ENCODE results near the gene VWA8.
"Not testable (repeated sequence)": the region's sequence is repeated elsewhere in the genome, so short reads cannot be mapped to it uniquely, and the experiment has no call there.

Gene VWA8

GRCh38 chr13:41763782-41764181 lies 197.1 kb downstream of the VWA8 start:
- CTCF ChIA-PET, result no interaction called here
- TF ChIP-seq CTCF (IDR thresholded peaks at IDR 0.05; ENCODE audit: insufficient read depth, low read length, missing control alignments), result no peak
- no peak overlapping the region for H3K4me3 ChIP-seq (ENCODE audit: low read depth, low read length)
- DNase-seq (ENCODE audit: low read depth, low spot score), result no peak
- POLR2A ChIA-PET, result interaction anchor here (0.5 kb wide), 1 partner anchor 20 kb away, joined by 3 read pairs; no protein-coding TSS in a partner anchor

DNA sequence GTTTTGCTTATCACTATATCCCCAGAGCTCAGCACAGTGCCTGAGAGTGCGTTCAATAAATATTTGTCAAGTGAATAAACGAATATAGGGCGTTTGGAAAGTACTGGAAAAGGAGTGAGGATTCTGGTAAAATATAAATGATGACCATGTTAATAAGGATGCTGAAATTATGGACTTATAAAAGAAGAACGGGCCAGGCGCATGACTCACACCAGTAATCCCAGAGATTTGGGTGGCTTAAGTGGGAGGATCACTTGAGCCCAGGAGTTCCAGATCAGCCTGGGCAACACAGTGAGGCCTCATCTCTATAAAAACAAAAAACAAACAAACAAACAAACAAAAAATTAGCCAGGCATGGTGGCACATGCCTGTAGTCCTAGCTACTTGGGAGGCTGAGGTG lies 198.1 kb downstream of the VWA8 start:
- no peak for DNase-seq (ENCODE audit: low read depth, low spot score)
- CTCF ChIA-PET, result no interaction called here
- H3K4me3 ChIP-seq (ENCODE audit: low read depth, low read length), result no peak overlapping the region
- no peak for TF ChIP-seq CTCF (IDR thresholded peaks at IDR 0.05; ENCODE audit: insufficient read depth, low read length, missing control alignments)
- POLR2A ChIA-PET, result no interaction called here

DNA sequence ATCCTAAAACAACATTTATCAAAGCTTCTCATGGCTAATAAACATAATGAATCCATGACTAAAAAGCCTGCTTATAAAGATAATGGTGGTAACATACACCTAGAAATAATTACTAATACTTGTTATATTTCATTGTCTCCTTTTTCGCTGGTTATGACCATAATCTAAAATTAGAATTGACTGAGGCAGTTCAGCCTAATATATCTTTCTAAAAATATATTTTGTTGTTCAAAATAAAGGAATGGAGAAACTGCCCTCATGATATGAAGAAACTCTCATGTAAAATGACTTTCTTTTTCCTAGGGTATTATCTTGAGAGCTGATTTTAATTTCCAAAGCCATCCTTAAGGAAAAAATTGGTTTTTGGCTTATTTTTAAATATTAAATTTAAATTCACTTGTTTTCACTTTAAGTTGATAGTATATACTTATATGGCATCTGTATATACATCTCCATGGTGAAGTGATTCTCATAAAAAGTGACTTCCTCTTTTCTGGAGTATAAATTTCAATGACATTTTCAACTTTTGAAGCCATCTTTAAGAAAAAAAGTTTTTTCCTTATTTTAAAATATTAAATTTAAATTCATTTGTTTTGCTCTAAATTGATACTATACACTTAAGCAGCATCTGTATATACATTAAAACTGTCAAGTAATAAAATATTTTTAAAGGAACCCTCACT lies 204.6 kb downstream of the VWA8 start:
- no peak overlapping the region for H3K4me3 ChIP-seq (ENCODE audit: low read depth, low read length)
- TF ChIP-seq CTCF (IDR thresholded peaks at IDR 0.05; ENCODE audit: insufficient read depth, low read length, missing control alignments), result no peak
- POLR2A ChIA-PET, result no interaction called here
- DNase-seq (ENCODE audit: low read depth, low spot score), result no peak
- CTCF ChIA-PET, result interaction anchor here (0.8 kb wide), 1 partner anchor 88 kb away, joined by 3 read pairs; no protein-coding TSS in a partner anchor

DNA sequence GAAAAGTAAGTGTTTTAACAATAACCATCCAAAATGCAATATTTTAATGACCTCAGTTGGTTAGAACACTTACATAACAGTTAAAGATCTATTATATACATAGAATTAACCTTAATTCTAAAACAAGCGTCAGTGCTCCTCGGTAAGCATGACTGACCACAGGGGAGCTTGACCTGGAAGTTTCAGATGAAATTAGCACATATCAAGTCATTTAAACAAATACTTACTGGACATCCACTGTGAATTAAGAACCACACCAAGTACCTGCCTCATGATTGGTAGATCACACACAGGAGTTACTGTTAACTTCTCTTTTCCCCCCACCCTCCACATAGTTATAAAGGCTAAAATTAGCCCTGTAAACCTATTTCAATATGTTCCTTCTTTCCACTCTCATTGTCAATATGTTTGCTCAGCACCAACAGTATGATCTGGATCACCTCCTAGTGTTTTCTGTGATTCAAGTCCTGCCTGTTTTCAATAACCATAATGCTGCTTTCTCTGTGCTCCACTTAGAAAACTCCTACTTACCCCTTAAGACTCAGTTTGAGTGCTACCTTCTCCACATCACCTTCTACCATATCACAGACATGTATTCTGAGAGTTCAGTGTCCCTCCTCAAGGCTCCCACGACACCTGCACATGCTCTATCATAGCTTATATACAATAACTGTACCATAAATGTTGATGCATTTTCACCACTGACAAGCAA lies 209.0 kb downstream of the VWA8 start:
- no peak overlapping the region for H3K4me3 ChIP-seq (ENCODE audit: low read depth, low read length)
- ChIA-PET POLR2A (no interaction called here), CTCF (no interaction called here)
- no peak for TF ChIP-seq CTCF (IDR thresholded peaks at IDR 0.05; ENCODE audit: insufficient read depth, low read length, missing control alignments)
- no peak for DNase-seq (ENCODE audit: low read depth, low spot score)

DNA sequence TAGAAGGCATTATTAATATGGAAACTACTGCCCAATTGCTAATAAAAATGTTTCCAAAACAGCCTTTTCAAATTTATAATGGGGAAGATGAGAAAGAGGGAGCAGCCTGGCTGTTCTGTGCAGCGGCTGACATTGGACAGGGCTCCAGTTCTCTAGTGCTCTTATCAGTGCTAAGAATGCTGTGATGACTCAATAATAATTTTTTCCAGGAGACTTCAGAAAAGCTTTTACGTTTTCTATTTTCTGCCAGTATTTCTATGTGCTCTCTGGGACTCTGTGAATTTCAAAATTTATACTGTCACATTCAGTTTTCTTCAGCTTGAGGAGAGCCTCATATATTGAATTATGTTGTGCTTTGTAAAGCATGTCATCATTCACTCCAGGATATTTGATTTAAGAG lies 209.6 kb downstream of the VWA8 start:
- DNase-seq (ENCODE audit: low read depth, low spot score), result peak; percentile 9
- H3K4me3 ChIP-seq (ENCODE audit: low read depth, low read length), result no peak overlapping the region
- CTCF ChIA-PET, result no interaction called here
- POLR2A ChIA-PET, result no interaction called here
- no peak for TF ChIP-seq CTCF (IDR thresholded peaks at IDR 0.05; ENCODE audit: insufficient read depth, low read length, missing control alignments)

- TF ChIP-seq CTCF (IDR thresholded peaks at IDR 0.05; ENCODE audit: insufficient read depth, low read length, missing control alignments), result no peak
- ChIA-PET CTCF (interaction anchor here (1.4 kb wide), 1 partner anchor 11 kb away, joined by 3 read pairs; no protein-coding TSS in a partner anchor), POLR2A (no interaction called here)
- DNase-seq (ENCODE audit: low read depth, low spot score), result peak; percentile 54
- no peak overlapping the region for H3K4me3 ChIP-seq (ENCODE audit: low read depth, low read length)
Measured at GRCh38 chr13:41746259-41746658, 214.7 kb downstream of the VWA8 start.

GRCh38 chr13:41745496-41745895 lies 215.4 kb downstream of the VWA8 start:
- DNase-seq (ENCODE audit: low read depth, low spot score); H3K4me3 ChIP-seq (ENCODE audit: low read depth, low read length); POLR2A ChIA-PET; CTCF ChIA-PET: not testable (repeated sequence)

Measured in AG04449 (cell line).